GM15510 (cell line): ENCODE data around the gene AIFM3.

Experiments used
- POLR2A ChIP-seq: IDR thresholded peaks from 3 replicates; pipeline ENCODE4 v1.6.1; 2011; ENCODE audit warnings: borderline replicate concordance; ENCODE audit not compliant: insufficient read length; ENCODE audit errors: extremely low read depth

Gene AIFM3

GRCh38 chr22:21029486-21030025 lies 62.5 kb downstream of the AIFM3 start:
- no peak for TF ChIP-seq POLR2A

GRCh38 chr22:21030032-21030431 lies 63.0 kb downstream of the AIFM3 start:
- no peak for TF ChIP-seq POLR2A
